Calu3 (cell line): ENCODE data around the gene CCDC117. TPM values are rescaled to one million over a fixed set of nuclear protein-coding genes. Genes with fewer than 3 reads are reported as not detected.

Experiments
- BruUV-seq: library from RNA; stranded (reverse); fragments of 400-500 nt; replicated peaks from 2 replicates; lab custom pipeline; 2021; lab: Mats Ljungman, UMichigan
- CTCF ChIA-PET: fragments of 300-600 bp; sonication (Branson Sonifier 250); formaldehyde crosslinking; loops from one replicate; lab custom pipeline; 2022; ENCODE audit warnings: antibody characterized with exemption; lab: Charles Lee
- DNase-seq: peaks from one replicate; pipeline ENCODE4 v3.0.0; 2022
- H3K27ac Mint-ChIP-seq: one replicate; pipeline ENCODE4 v1.8.0; 2022; ENCODE audit warnings: mixed read lengths; ENCODE audit not compliant: unreplicated experiment
- H3K27me3 Mint-ChIP-seq: one replicate; pipeline ENCODE4 v1.8.0; 2022; ENCODE audit warnings: mixed read lengths; ENCODE audit not compliant: unreplicated experiment
- H3K36me3 Mint-ChIP-seq: one replicate; pipeline ENCODE4 v1.8.0; 2022; ENCODE audit warnings: mild to moderate bottlenecking, moderate library complexity, mixed read lengths; ENCODE audit not compliant: insufficient read depth, unreplicated experiment
- H3K4me1 Mint-ChIP-seq: one replicate; pipeline ENCODE4 v1.8.0; 2022; ENCODE audit warnings: mild to moderate bottlenecking, low read depth, mixed read lengths; ENCODE audit not compliant: unreplicated experiment
- H3K4me3 Mint-ChIP-seq: one replicate; pipeline ENCODE4 v1.8.0; 2022; ENCODE audit warnings: mild to moderate bottlenecking, low read depth, moderate library complexity, mixed read lengths; ENCODE audit not compliant: unreplicated experiment
- H3K9me3 Mint-ChIP-seq: one replicate; pipeline ENCODE4 v1.8.0; 2022; ENCODE audit warnings: low read depth, mixed read lengths; ENCODE audit not compliant: unreplicated experiment
- CTCF ChIP-seq: fragments of 200-600 bp; IDR thresholded peaks from one replicate; pipeline ENCODE4 v1.8.0; 2022; ENCODE audit warnings: antibody characterized with exemption; ENCODE audit not compliant: unreplicated experiment
- intact Hi-C: fragments of 100-400 bp; cut with micrococcal nuclease; formaldehyde crosslinking; loops from one replicate; pipeline ENCODE4 v1.10.0; 2022; ENCODE audit not compliant: unreplicated experiment
- total RNA-seq: library from RNA; stranded (reverse); gene quantifications from 2 replicates; pipeline ENCODE4 v1.2.3, GENCODE V29; 2022

CCDC117 gene
- total RNA-seq, 1 experiment from 2014 or later = 27.0 TPM

GRCh38 chr22:28773461-28773867 lies 969 bp downstream of the CCDC117 start:
- intact Hi-C loops = no loop called here
- Mint-ChIP-seq H3K4me3 (peak overlapping the region; percentile 80), H3K9me3 (peaks cover 2% of the 10 kb centered on the region), H3K27me3 (no peaks in the 10 kb centered on the region), H3K36me3 (peaks cover 54% of the 10 kb centered on the region), H3K4me1 (peaks cover 23% of the 10 kb centered on the region), H3K27ac (peak overlapping the region; percentile 43)
- BruUV-seq = TSS peak; percentile 55
- CTCF ChIA-PET = no interaction called here
- no peak for TF ChIP-seq CTCF
- DNase-seq = no peak

- H3K4me3 Mint-ChIP-seq = peak overlapping the region; percentile 40
- CTCF ChIA-PET = no interaction called here
- no peak for DNase-seq
- peaks cover 23% of the 10 kb centered on the region for H3K4me1 Mint-ChIP-seq
- TF ChIP-seq CTCF = no peak
- H3K36me3 Mint-ChIP-seq = peaks cover 54% of the 10 kb centered on the region
- H3K27ac Mint-ChIP-seq = peak overlapping the region; percentile 30
- intact Hi-C loops = no loop called here
- H3K9me3 Mint-ChIP-seq = no peaks in the 10 kb centered on the region
- no TSS peak for BruUV-seq
- no peaks in the 10 kb centered on the region for H3K27me3 Mint-ChIP-seq
Observed at GRCh38 chr22:28774378-28774777, 1.9 kb downstream of the CCDC117 start.

- Mint-ChIP-seq H3K36me3 (peaks cover 58% of the 10 kb centered on the region), H3K27me3 (no peaks in the 10 kb centered on the region), H3K4me3 (no peak overlapping the region), H3K27ac (no peak overlapping the region), H3K9me3 (no peaks in the 10 kb centered on the region), H3K4me1 (peaks cover 7% of the 10 kb centered on the region)
- no peak for TF ChIP-seq CTCF
- intact Hi-C loops = no loop called here
- CTCF ChIA-PET = no interaction called here
- BruUV-seq = no TSS peak
- DNase-seq = no peak
Observed at GRCh38 chr22:28779833-28780232, 7.3 kb downstream of the CCDC117 start.

- no peak for DNase-seq
- TF ChIP-seq CTCF = no peak
- Mint-ChIP-seq H3K36me3 (peaks cover 58% of the 10 kb centered on the region), H3K27ac (no peak overlapping the region), H3K9me3 (no peaks in the 10 kb centered on the region), H3K4me1 (peaks cover 3% of the 10 kb centered on the region), H3K27me3 (no peaks in the 10 kb centered on the region), H3K4me3 (no peak overlapping the region)
- intact Hi-C loops = no loop called here
- CTCF ChIA-PET = no interaction called here
- no TSS peak for BruUV-seq
Observed at GRCh38 chr22:28780296-28780695, 7.8 kb downstream of the CCDC117 start.
